Mammary epithelial cell (primary cell): ENCODE data around the gene AGL.

Source experiments
- EZH2 ChIP-seq: IDR thresholded peaks from 2 replicates; pipeline ENCODE4 v1.6.1; 2012; ENCODE audit warnings: low read length, inconsistent platforms, borderline replicate concordance
- TF ChIP-seq, protein P1 (sequence below), 2 donors: IDR thresholded peaks in 1 of 2; conservative IDR thresholded peaks in 1 of 2; 2 replicates each; pipeline ENCODE4 v1.5.1; 2011 to 2012; ENCODE audit warnings: inconsistent platforms in 2 of 2, low read length in 2 of 2, mild to moderate bottlenecking in 2 of 2, control low read depth in 1 of 2, low read depth in 1 of 2; ENCODE audit not compliant: insufficient read depth in 1 of 2; ENCODE audit errors: extremely low read depth in 1 of 2

DNA sequence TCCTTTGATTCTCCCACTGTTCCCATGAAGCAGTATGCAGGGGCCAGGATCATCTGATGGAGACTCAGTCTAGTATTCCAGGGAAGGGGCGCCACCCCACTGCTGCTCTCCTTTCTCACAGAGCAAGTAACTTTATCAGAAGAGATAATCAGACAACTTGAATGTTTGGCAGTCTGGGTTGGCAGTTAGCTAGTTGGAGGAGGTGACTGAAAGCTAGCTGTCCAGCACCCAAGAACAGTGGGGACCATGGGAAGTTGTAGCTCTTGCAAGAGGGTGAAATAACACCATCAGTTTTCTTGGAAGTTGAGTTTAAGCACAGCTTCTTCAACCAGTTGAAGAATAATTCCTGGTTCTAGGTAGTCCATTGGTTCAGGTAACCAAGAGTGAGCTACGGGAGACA, 22.2 kb upstream of the AGL start:
- TF ChIP-seq, protein P1, sequence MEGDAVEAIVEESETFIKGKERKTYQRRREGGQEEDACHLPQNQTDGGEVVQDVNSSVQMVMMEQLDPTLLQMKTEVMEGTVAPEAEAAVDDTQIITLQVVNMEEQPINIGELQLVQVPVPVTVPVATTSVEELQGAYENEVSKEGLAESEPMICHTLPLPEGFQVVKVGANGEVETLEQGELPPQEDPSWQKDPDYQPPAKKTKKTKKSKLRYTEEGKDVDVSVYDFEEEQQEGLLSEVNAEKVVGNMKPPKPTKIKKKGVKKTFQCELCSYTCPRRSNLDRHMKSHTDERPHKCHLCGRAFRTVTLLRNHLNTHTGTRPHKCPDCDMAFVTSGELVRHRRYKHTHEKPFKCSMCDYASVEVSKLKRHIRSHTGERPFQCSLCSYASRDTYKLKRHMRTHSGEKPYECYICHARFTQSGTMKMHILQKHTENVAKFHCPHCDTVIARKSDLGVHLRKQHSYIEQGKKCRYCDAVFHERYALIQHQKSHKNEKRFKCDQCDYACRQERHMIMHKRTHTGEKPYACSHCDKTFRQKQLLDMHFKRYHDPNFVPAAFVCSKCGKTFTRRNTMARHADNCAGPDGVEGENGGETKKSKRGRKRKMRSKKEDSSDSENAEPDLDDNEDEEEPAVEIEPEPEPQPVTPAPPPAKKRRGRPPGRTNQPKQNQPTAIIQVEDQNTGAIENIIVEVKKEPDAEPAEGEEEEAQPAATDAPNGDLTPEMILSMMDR (conservative IDR thresholded peaks at IDR 0.05 in 1 of 2, IDR thresholded peaks at IDR 0.05 in 1 of 2; ENCODE audit: extremely low read depth in 1 of 2, insufficient read depth in 1 of 2, low read depth in 1 of 2, low read length in 2 of 2): no peak
- TF ChIP-seq EZH2: no peak
